Ovary (tissue), 3 donors: ENCODE results near the gene ZNRF1.
"Not testable (repeated sequence)": the region's sequence is repeated elsewhere in the genome, so short reads cannot be mapped to it uniquely, and the experiment has no call there.

Experiments
- POLR2A ChIP-seq: fragments of 450-650 bp; IDR thresholded peaks from one replicate; pipeline ENCODE4 v1.6.1; 2017; ENCODE audit warnings: antibody characterized with exemption, mild to moderate bottlenecking, moderate library complexity
- TF ChIP-seq, protein P1 (sequence below), 3 donors: fragments of 450-650 bp in 2 of 3; fragments of 200-600 bp in 1 of 3; IDR thresholded peaks; one replicate each; pipeline versions ENCODE4 v1.5.1 to v1.8.0; 2016 to 2022; ENCODE audit warnings: antibody characterized with exemption in 3 of 3, mild to moderate bottlenecking in 1 of 3
- donor health status: DM: no; HTN: no; CAD: no.

DNA sequence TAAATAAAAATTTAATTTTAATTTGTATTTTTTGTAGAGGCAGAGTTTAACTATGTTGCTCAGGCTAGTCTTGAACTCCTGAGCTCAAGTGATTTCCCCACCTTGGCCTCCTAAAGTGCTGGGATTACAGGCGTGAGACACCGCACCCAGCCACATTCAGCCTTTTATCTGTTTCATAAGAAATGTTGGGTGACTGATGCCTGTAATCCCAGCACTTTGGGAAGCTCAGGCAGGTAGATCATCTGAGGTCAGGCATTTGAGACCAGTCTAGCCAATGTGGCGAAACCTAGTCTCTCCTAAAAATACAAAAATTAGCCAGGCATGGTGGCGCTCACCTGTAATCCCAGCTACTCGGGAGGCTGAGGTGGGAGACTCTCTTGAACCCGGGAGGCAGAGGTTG is 92.1 kb downstream of the ZNRF1 start:
- not testable (repeated sequence) for TF ChIP-seq POLR2A
- TF ChIP-seq, protein P1, sequence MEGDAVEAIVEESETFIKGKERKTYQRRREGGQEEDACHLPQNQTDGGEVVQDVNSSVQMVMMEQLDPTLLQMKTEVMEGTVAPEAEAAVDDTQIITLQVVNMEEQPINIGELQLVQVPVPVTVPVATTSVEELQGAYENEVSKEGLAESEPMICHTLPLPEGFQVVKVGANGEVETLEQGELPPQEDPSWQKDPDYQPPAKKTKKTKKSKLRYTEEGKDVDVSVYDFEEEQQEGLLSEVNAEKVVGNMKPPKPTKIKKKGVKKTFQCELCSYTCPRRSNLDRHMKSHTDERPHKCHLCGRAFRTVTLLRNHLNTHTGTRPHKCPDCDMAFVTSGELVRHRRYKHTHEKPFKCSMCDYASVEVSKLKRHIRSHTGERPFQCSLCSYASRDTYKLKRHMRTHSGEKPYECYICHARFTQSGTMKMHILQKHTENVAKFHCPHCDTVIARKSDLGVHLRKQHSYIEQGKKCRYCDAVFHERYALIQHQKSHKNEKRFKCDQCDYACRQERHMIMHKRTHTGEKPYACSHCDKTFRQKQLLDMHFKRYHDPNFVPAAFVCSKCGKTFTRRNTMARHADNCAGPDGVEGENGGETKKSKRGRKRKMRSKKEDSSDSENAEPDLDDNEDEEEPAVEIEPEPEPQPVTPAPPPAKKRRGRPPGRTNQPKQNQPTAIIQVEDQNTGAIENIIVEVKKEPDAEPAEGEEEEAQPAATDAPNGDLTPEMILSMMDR (IDR thresholded peaks at IDR 0.05): not testable (repeated sequence)
